HUDEP-2 (cell line): ENCODE data around the gene HSH2D.
A peak's percentile ranks its signal among the peaks of the same experiment; 100 is the strongest.
"Not testable (repeated sequence)": the region's sequence is repeated elsewhere in the genome, so short reads cannot be mapped to it uniquely, and the experiment has no call there.

Experiments
- DNase-seq, 76 experiments: peaks; one replicate each; lab custom pipeline; 2025; ENCODE audit not compliant: unreplicated experiment in 76 of 76; lab: John Stamatoyannopoulos, UW

HSH2D gene

DNA sequence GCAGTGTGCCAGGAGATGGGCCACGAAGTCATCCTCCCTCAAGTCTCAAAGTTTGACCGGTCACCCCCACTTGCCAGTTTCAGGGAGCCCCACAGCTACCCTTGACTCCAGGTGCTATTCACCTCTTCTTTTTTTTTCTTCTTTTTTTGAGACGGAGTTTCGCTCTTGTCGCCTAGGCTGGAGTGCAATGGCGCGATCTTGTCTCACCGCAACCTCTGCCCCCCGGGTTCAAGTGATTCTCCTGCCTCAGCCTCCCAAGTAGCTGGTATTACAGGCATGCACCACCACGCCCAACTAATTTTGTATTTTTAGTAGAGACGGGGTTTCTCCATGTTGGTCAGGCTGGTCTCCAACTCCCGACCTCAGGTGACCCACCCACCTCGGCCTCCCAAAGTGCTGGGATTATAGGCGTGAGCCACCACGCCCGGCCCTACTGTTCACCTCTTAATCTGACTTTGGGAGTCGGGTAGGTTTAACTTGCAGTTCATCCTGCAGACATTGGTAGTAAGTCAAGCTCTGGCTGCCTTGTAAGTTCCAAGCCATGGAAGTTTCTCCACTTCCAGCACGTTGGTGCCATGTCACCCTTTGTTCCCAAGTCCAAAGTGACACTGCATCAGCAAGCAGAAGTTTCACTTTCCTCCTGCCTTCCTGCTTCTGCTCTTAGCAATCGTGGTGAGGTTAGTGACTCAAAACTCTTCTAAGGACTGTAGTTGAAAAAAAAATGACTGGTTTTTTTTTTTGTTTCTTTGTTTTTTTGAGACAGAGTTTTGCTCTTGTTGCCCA lies 24.2 kb upstream of the HSH2D start:
- DNase-seq, result not testable (repeated sequence)

DNA sequence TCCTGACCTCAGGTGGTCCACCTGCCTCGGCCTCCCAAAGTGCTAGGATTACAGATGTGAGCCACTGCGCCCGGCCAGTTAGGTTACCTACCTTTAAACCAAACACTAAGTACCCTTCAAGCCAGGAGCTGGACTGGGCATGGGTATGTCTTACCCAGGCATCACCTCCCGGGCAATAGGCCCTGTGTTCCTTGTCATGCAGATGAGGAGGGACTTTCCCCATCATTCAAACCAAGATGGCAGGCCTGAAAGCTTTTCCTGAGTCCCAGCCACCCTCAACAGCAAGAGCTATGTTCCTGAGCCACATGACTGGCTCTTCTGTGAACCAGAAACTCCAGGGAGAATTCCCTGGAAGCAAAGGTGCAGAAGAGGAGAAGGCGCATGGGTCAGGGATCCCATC lies 22.3 kb upstream of the HSH2D start:
- no peak for DNase-seq

DNA sequence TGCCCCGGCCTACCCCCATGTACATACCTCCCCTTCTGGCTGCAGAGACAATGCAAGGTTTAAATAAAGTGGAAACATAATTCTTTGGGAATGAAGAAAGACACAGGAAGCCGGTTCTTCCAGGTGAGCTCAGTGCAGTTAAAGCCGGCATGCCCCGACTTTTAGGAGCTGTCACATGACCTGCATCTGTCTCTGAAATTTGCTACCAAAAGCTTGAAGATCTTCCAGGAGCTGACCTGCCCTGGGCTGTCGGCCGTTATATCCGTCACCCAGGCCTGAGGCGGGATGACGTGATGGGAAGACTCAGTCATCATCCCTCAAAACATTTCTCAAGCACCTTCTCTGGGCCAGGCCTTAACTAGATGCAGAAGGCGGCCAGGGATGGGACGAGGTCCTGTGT lies 21.5 kb upstream of the HSH2D start:
- DNase-seq, result no peak

DNA sequence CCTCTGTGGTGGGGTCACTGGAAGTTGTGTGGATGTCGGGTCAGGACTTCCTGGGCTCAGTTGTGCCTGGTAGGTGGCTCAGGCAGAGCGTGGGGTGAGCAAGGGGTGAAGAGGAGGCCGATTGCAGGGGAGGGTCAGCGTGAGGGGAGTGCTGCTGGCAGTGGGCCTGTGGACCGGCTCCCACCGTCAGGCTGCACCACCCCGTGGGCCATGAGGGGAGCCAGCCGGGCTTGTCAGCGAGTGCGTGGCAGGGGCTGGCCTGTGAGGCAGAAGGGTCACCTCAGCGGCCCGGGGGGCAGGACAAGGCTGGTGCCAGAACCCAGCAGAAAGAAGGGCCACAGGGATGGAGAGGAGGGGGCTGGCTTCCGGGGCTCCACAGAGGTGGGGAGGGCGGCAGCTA lies 18.5 kb upstream of the HSH2D start:
- DNase-seq, result no peak

DNA sequence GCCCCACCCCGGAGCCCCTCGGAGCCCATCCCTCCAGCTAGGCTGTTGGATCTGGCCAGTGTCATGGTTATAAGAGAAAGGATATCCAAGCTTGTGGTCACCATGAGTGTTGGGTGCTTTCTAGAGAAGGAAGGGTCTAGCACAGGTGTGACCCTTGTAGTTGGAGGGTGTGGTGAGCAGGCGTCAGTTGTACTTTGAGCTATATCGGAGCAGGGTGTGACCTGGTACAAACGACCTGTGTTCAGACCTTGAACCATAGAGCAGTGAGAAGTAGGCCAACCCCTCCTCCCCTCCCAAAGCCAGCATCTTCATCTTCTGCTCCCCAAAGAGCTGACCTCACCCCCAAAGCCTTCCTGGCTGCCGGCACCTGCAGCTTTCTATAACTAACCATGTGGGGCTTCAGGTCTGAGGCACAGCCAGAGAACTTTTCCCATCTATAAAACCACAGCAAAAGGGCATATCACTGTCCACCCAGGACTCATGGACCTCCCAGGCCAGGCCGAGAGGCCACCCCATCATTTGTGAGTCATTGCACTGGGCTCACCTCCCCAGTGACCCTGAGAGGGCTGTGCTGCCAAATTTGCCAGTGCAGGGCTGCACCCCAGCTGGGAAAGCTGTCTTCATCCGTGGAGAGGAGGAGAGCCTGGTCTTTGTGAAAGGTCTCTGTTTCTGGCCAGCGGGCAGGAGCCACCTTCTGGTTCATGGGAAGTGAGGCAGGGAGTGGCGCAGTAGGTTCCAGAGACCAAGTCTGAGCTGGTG lies 17.6 kb upstream of the HSH2D start:
- DNase-seq, result no peak

DNA sequence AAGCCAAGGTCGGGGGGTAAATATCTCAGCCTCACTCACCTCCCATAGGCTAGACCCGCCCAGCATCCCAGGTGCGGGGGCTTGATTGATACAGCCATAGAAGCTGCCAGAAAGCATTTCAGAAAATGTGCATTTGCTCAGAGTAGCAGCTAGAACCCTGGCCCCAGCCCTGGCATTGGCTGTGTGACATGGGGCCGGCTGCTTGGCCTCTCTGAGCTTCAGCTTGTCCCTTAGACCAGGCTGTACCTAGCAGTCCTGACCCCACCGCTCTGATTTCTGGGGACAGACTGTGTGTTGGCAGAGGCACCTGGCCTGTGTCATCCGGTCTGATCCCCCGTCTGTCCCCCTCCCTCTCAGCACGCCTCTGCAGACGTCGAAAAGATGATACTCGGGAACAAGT lies 16.4 kb upstream of the HSH2D start:
- DNase-seq, result no peak

DNA sequence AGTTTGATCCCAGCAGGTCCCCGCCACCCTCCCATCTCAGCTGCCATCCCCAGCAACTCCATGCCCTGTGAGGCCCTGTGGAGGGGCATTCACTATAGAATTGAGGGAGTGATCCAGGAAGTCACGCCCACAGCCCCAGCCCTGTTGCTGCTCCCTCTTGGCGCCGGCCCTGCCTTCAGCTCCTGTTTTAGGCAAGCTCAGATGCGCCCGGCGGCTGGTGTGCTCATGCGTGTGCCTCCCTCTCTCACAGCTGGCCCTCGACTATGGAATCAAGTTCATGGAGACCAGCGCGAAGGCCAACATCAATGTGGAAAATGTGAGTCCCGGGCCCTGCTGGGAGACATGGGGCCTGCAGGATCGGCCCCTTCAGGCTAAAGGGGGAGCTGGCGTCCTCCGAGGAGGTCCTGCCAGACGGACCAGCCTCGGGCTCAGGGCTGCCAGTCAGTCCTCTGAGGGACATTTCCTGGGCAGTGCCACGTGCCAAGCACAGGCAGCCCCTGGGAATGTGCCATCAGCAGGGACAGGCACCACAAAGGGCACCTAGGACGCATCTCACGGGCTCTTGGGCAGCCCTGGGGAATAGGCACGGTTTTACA lies 15.6 kb upstream of the HSH2D start:
- no peak for DNase-seq

GRCh38 chr19:16131648-16132047 lies 11.8 kb upstream of the HSH2D start:
- no peak for DNase-seq

- no peak for DNase-seq
These were observed 9.7 kb upstream of the HSH2D start for GRCh38 chr19:16133818-16134217.

GRCh38 chr19:16134510-16134909 lies 9.0 kb upstream of the HSH2D start:
- no peak for DNase-seq

DNA sequence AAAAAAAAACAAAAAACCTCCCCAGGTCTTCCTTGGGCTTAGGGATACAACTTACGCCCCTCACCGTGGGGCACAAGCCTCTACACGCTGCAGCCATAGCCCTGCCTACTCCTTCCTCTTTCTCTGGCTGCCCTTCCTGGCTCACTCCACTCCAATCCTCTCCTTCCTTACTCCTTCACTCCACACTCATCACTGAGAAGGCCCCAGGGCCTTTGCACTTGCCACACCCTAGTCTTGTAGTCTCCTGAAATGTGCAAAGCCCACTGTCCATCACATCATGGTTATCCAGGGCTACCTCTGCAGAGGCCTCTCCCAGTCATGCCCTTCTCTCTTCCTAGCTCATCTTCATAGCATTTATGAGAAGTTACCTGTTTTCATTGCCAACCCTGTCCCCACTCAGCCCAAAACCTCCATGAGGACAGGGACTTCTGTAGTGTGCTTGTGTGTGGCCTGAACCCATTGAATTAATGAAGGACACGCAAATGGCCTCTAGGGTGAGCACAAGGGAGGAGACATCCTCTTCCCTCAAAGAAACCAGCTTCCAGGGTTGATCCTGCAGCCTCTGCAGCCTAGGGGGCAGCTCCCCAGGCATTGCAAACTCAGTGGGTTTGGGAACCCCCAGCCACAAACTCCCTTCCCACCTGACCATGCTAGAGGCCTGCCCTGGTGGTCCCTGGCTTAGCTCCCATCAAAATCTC lies 7.9 kb upstream of the HSH2D start:
- DNase-seq, result no peak

DNA sequence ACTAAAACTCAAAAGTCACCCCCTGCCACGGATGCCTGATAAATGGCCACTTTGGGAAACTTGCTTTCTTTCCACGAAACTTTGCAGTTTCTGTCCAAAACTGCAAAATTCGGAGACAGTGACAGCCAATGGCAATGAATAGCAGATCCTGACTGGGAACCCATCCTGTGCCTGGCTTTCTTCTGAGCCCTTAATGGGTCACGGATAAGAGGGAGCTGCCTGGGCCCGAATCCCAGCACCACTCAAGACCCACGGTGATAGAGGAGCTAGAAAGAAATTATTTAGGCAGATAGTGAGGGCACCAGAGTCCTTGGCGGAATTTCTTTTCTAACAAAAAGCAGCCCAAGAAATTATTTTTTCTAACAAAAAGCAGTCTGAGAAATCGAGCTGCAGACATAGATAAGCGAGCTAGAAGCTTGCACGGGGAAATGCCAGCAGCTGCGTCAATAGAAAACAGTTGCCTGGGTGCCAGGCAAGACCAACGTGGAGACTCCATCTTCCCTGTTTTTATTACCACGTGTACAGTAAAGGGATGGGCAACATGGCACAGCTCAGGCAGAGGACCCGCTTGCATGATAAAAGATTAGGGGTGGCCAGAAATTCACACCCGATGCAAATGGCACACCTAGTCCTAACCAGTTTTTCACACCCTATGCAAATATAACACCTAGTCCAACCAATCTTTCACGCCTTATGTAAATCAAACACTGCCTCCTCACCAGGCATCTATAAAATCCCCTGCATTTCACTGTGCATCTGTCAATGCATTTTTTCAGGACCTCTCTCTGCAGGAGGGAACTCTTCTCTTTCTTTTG lies 7.1 kb upstream of the HSH2D start:
- no peak for DNase-seq

GRCh38 chr19:16139752-16140151 lies 3.7 kb upstream of the HSH2D start:
- no peak for DNase-seq

DNA sequence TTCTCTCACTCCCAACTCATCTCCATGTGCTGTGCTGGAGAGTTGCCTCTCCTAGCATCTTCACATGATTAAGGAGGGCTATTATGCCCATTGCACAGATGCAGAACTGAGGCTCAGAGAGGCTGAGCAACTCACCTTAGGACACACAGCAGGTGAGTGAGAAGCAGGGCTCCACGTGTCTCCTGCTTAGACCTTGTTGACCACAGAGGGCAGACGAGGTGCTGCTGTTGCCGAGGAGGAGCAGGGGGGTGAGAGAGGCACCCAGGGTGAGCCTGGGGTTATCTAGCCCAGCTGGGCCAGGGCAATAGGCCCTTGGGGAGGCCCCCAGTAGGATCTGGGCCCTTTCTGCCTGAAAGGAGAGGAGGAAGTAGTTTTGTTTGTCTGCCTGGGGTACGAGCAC lies 2.4 kb upstream of the HSH2D start:
- peak in 5 of 76 experiments; percentile 13 to 28 (median 22) for DNase-seq

DNA sequence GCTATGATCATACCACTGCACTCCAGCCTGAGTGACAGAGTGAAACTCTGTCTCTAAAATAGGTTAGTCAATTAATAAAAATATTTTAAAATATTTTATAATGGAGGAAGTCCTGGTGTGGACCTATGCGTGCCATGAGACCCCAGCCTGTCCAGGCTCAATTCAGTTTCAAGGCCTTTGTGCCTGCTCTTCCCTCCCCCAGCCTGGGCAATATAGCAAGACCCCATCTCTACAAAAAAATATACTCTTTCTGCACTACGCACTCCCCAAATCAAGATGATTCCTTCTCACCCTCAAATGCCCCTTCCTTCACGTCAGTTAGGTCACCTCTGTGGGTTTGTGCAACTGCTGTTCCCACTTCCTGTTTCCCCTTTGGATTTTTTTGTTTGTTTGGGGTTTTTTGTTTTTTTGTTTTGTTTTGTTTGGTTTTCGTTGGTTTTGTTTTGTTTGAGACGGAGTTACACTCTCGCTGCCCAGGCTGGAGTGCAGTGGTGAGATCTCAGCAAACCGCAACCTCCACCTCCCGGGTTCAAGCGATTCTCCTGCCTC lies 1.4 kb upstream of the HSH2D start:
- DNase-seq, result no peak

DNA sequence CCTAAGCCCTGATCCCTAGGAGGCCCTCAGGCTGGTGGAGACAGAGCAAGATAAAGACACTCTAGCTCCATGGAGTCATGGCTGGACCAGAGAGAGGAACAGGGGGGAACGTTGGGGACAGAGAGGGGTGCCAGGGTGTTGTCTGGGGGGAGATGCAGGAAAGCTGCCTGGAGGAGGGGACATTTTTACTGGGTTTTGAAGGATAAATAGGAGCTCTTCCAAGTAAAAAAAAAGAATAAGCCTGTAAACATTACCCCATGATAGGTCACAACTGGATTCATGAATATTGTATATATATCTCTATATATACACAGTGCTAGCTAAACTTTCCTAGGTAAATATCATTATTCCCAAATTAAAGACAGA lies 714 bp downstream of the HSH2D start:
- no peak for DNase-seq

- DNase-seq, result no peak
These were observed 2.6 kb downstream of the HSH2D start for GRCh38 chr19:16146112-16146511.

- DNase-seq, result peak in 4 of 76 experiments; percentile 8 to 14 (median 10)
These were observed 5.2 kb downstream of the HSH2D start for GRCh38 chr19:16148443-16149229.

DNA sequence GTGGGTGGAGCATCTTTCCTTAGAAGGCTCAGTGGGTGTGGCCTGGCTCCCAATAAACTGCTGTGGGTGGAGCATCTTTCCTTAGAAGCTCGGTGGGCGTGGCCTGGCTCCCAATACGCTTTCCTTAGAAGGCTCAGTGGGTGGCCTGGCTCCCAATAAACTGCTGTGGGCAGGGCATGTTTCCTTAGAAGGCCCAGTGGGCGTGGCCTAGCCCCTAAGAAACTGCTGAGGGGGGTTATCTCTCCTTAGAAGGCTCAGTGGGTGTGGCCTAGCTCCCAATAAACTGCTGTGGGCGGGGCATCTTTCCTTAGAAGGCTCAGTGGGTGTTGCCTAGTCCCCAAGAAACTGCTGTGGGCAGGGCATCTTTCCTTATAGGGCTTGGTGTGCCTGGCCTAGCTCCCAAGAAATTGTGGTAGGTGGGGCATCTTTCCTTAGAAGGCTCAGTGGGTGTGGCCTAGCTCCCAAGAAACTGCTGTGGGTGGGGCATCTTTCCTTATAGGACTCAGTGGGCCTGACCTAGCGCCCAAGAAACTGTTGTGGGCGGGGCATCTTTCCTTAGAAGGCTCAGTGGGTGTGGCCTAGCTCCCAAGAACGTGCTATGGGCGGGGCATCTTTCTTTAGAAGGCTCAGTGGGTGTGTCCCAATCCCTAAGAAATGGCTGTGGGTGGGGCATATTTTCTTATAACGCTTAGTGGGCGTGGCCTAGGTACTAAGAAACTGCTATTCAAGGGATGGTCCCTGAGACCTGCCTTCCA lies 10.3 kb downstream of the HSH2D start:
- peak in 46 of 76 experiments; percentile 8 to 60 (median 34) for DNase-seq
